DND-41 (cell line): ENCODE results near the gene PIGX.

Source experiments
- ATAC-seq: fragments of 200-7000 bp; cut with Tn5 transposase; 3 replicates; pipeline ENCODE4 v1.9.1; 2021; ENCODE audit warnings: low read depth; ENCODE audit not compliant: insufficient read depth
- DNase-seq: peaks from one replicate; pipeline ENCODE4 v3.0.0-alpha.2; 2020
- H2AFZ ChIP-seq: 2 replicates; pipeline ENCODE4 v1.6.0; 2012; ENCODE audit warnings: low read depth, low read length
- H3K27ac ChIP-seq: 2 replicates; pipeline ENCODE4 v1.5.1; 2012; ENCODE audit warnings: low read length, inconsistent platforms
- H3K27me3 ChIP-seq: fragments of 200-600 bp; sonication (generic); 2 replicates; pipeline ENCODE4 v1.6.0; 2012; ENCODE audit warnings: low read length, mild to moderate bottlenecking, inconsistent platforms; ENCODE audit not compliant: insufficient read depth, poor library complexity
- H3K36me3 ChIP-seq: 2 replicates; pipeline ENCODE4 v1.5.1; 2012; ENCODE audit warnings: low read length, inconsistent platforms; ENCODE audit not compliant: insufficient read depth
- H3K4me1 ChIP-seq: 2 replicates; pipeline ENCODE4 v1.5.1; 2012; ENCODE audit warnings: mild to moderate bottlenecking, low read length; ENCODE audit not compliant: insufficient read depth
- H3K4me2 ChIP-seq: 2 replicates; pipeline ENCODE4 v1.6.0; 2012; ENCODE audit warnings: mild to moderate bottlenecking, moderate library complexity, low read length, inconsistent platforms; ENCODE audit not compliant: insufficient read depth
- H3K4me3 ChIP-seq, 2 experiments: fragments of 200-600 bp in 1 of 2; shearing (Covaris generic) in 1 of 2; 2 replicates each; pipeline ENCODE4 v1.5.1; 2012 to 2016; ENCODE audit warnings: inconsistent platforms in 2 of 2, low read length in 2 of 2, mild to moderate bottlenecking in 2 of 2, low read depth in 1 of 2, moderate library complexity in 1 of 2
- H3K79me2 ChIP-seq: 2 replicates; pipeline ENCODE4 v1.6.0; 2012; ENCODE audit warnings: low read length, inconsistent platforms; ENCODE audit not compliant: insufficient read depth
- H3K9ac ChIP-seq: 2 replicates; pipeline ENCODE4 v1.6.0; 2012; ENCODE audit warnings: low read depth, mild to moderate bottlenecking, inconsistent platforms, low read length, moderate library complexity
- H3K9me3 ChIP-seq: 2 replicates; pipeline ENCODE4 v1.5.1; 2012; ENCODE audit warnings: low read length, moderate library complexity, mild to moderate bottlenecking, inconsistent platforms; ENCODE audit not compliant: insufficient read depth, severe bottlenecking
- H4K20me1 ChIP-seq: 2 replicates; pipeline ENCODE4 v1.6.0; 2012; ENCODE audit warnings: low read length; ENCODE audit not compliant: insufficient read depth
- CTCF ChIP-seq: IDR thresholded peaks from 2 replicates; pipeline ENCODE4 v1.5.1; 2012; ENCODE audit warnings: borderline replicate concordance, low read length, moderate library complexity, mild to moderate bottlenecking; ENCODE audit not compliant: poor library complexity, severe bottlenecking; ENCODE audit errors: extremely low read depth
- EZH2 ChIP-seq: IDR thresholded peaks from 3 replicates; pipeline ENCODE4 v1.6.1; 2012; ENCODE audit warnings: borderline replicate concordance, low read depth, mild to moderate bottlenecking, moderate library complexity, low read length, inconsistent platforms; ENCODE audit not compliant: severe bottlenecking

PIGX gene

GRCh38 chr3:196695849-196696226, 16.3 kb upstream of the PIGX start:
- no peaks in the 10 kb centered on the region for H3K27me3 ChIP-seq
- H4K20me1 ChIP-seq: no peaks in the 10 kb centered on the region
- no peaks in the 10 kb centered on the region for H3K9me3 ChIP-seq
- TF ChIP-seq CTCF (no peak), EZH2 (no peak)
- no peak overlapping the region for H3K4me3 ChIP-seq
- no peak for DNase-seq
- H3K4me2 ChIP-seq: no peak overlapping the region
- H3K36me3 ChIP-seq: no peaks in the 10 kb centered on the region
- no peak overlapping the region for H3K9ac ChIP-seq
- no peak overlapping the region for H3K27ac ChIP-seq
- H3K4me1 ChIP-seq: no peaks in the 10 kb centered on the region
- no peak overlapping the region for H2AFZ ChIP-seq
- ATAC-seq: no peak
- no peaks in the 10 kb centered on the region for H3K79me2 ChIP-seq

- no peak overlapping the region for H3K27ac ChIP-seq
- H3K9me3 ChIP-seq: no peaks in the 10 kb centered on the region
- H3K36me3 ChIP-seq: no peaks in the 10 kb centered on the region
- ATAC-seq: no peak
- H3K9ac ChIP-seq: no peak overlapping the region
- DNase-seq: no peak
- TF ChIP-seq CTCF: no peak
- no peak for TF ChIP-seq EZH2
- H3K4me2 ChIP-seq: no peak overlapping the region
- no peaks in the 10 kb centered on the region for H4K20me1 ChIP-seq
- H2AFZ ChIP-seq: no peak overlapping the region
- no peaks in the 10 kb centered on the region for H3K4me1 ChIP-seq
- no peaks in the 10 kb centered on the region for H3K27me3 ChIP-seq
- H3K79me2 ChIP-seq: no peaks in the 10 kb centered on the region
- no peak overlapping the region for H3K4me3 ChIP-seq
Measured at GRCh38 chr3:196697270-196697669, 14.9 kb upstream of the PIGX start.

DNA sequence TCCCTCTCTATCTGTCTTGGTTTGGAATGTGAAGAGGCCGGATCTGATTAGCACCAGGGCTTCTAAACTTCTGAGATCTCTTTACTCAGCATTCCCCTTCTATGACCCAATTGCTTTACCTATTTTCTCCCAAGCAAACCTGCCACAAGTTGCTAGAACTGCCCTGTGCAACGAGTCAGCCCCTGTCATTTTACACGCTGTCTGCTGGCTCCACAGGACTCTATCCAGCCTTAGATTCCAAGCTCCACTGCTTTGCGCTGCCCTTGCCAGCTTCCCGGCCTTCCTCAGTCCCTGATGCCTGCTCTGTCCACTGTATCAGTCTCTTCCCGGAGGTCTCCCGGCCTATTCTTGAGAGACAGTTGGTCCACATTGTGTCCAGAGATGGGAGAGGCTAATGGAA, 12.4 kb upstream of the PIGX start:
- ATAC-seq (no peak), DNase-seq (no peak)
- Histone ChIP-seq H3K9me3 (no peaks in the 10 kb centered on the region), H4K20me1 (no peaks in the 10 kb centered on the region), H3K4me1 (no peaks in the 10 kb centered on the region), H3K36me3 (no peaks in the 10 kb centered on the region), H2AFZ (no peak overlapping the region), H3K9ac (no peak overlapping the region), H3K79me2 (no peaks in the 10 kb centered on the region), H3K4me3 (no peak overlapping the region), H3K4me2 (no peak overlapping the region), H3K27me3 (no peaks in the 10 kb centered on the region), H3K27ac (no peak overlapping the region)
- no peak for TF ChIP-seq EZH2
- TF ChIP-seq CTCF: no peak

DNA sequence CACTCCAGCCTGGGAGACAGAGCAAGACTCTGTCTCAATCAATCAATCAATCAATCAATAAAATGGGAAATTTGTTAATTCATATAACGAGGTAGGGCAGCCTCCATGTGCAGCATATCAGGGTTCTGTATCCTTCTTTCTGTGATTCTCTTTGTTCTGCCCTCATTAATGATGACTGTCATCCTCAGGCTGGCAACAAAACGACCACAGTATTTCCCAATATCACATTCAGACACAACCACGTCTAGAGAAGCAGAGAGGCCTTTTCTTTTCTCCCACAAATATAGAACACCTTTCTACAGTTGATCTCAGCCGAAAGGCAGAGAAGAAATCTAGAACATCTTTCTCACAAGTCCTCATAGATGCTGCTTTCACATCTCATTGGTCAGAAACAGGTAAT, 11.4 kb upstream of the PIGX start:
- H3K4me1 ChIP-seq: no peaks in the 10 kb centered on the region
- no peaks in the 10 kb centered on the region for H3K27me3 ChIP-seq
- no peaks in the 10 kb centered on the region for H3K36me3 ChIP-seq
- H3K27ac ChIP-seq: no peak overlapping the region
- H3K4me3 ChIP-seq: no peak overlapping the region
- DNase-seq: no peak
- no peak for ATAC-seq
- no peaks in the 10 kb centered on the region for H3K79me2 ChIP-seq
- no peak overlapping the region for H2AFZ ChIP-seq
- H3K9me3 ChIP-seq: no peaks in the 10 kb centered on the region
- TF ChIP-seq EZH2: no peak
- no peak for TF ChIP-seq CTCF
- no peak overlapping the region for H3K4me2 ChIP-seq
- H3K9ac ChIP-seq: no peak overlapping the region
- H4K20me1 ChIP-seq: no peaks in the 10 kb centered on the region
